ENCODE data around the gene TRPC4AP.

DNA sequence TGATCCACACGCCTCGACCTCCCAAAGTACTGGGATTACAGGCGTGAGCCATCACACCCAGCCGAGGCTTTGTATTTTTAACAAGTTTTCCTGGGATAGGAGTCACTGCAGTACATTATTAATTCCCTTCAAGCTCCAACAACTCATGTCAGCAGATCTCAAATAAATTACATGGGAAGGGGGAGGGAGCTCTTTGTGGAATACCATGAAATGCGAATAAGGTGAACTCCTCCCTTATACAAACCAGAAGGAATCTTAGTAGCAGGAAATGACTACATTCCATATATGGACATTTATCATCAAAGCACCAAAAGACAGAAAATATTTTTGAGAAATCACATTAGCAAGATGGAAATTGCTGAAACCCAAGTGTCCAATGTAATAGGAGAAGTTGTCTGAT, 139.9 kb downstream of the TRPC4AP start:
- TF ChIP-seq CTCF (IDR thresholded peaks at IDR 0.05 in 4 of 5, conservative IDR thresholded peaks at IDR 0.05 in 1 of 5) (no peak), POLR2A (IDR thresholded peaks at IDR 0.05) (no peak)

Data from gastrocnemius medialis (tissue), 4 donors.